SH-SY5Y (cell line): Measurements from ENCODE around the gene ACTA2.

Experiments used
- GATA2 ChIP-seq: IDR thresholded peaks from 2 replicates; pipeline ENCODE4 v1.6.1; 2011; ENCODE audit warnings: mild to moderate bottlenecking, low read depth, low read length
- GATA3 ChIP-seq: IDR thresholded peaks from 2 replicates; pipeline ENCODE4 v1.6.1; 2011; ENCODE audit warnings: low read depth, mild to moderate bottlenecking, low read length, moderate library complexity

DNA sequence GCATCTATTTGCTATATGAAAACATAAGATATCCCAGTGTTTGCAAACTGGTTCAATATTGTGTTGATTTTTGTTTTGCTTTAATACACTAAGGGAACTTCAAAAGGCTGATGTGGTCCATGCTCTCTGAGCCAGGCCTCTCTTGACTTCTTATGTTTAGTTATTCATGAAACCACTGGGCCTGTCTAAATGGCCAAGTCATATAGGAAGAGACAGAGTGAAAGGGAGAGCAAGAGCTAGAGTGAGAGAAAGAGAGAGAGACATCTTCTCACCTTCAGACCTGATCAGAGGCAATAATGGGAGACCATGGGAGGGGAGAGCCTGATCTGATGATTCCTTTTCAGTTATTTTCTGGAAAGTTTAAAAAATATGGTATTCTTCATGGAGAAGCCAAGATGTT, 32.0 kb upstream of the ACTA2 start:
- TF ChIP-seq GATA3: no peak
- no peak for TF ChIP-seq GATA2
